Measurements from ENCODE around the gene FAM180A.

DNA sequence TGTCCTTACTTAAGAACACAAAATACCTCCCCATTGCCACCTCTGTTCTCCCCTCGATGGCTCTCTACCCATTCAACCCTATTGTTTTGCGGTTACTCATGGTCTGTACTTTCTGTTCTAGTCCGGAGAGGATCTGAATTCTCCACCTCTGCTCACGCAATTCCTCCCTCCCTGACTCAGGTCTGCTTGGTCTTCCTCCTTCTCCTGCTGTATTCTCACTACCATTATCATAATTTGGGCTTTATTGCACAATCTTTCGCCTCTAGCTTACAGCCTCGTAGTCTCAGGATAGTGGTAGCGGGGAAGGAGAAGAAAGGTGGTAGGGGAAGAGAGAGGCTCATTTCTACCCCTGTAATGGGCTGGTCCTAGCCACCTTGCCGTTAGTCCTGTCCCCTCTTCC, 35.4 kb upstream of the FAM180A start:
- TF ChIP-seq, protein P1, sequence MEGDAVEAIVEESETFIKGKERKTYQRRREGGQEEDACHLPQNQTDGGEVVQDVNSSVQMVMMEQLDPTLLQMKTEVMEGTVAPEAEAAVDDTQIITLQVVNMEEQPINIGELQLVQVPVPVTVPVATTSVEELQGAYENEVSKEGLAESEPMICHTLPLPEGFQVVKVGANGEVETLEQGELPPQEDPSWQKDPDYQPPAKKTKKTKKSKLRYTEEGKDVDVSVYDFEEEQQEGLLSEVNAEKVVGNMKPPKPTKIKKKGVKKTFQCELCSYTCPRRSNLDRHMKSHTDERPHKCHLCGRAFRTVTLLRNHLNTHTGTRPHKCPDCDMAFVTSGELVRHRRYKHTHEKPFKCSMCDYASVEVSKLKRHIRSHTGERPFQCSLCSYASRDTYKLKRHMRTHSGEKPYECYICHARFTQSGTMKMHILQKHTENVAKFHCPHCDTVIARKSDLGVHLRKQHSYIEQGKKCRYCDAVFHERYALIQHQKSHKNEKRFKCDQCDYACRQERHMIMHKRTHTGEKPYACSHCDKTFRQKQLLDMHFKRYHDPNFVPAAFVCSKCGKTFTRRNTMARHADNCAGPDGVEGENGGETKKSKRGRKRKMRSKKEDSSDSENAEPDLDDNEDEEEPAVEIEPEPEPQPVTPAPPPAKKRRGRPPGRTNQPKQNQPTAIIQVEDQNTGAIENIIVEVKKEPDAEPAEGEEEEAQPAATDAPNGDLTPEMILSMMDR (IDR thresholded peaks at IDR 0.05; ENCODE audit: poor library complexity, severe bottlenecking) = no peak
- no peak for TF ChIP-seq TAF1 (IDR thresholded peaks at IDR 0.05; ENCODE audit: low read depth)
- no peak for TF ChIP-seq EP300 (conservative IDR thresholded peaks at IDR 0.05; ENCODE audit: poor library complexity, severe bottlenecking)
- TF ChIP-seq MXI1 (conservative IDR thresholded peaks at IDR 0.05; ENCODE audit: poor library complexity, severe bottlenecking) = no peak
- no peak for TF ChIP-seq SMC3 (conservative IDR thresholded peaks at IDR 0.05; ENCODE audit: poor library complexity)
- no peak for TF ChIP-seq EZH2 (IDR thresholded peaks at IDR 0.05; ENCODE audit: borderline replicate concordance, insufficient read depth, low read length, poor library complexity, severe bottlenecking)
- TF ChIP-seq POLR2AphosphoS5 (IDR thresholded peaks at IDR 0.05) = no peak
